CD4-positive, alpha-beta T cell treated with Interferon alpha-2 for 1 hour (primary cell): ENCODE measurements around the gene LRFN2.

ENCODE experiments used
- DNase-seq, 2 donors: peaks; one replicate each; pipeline ENCODE4 v3.0.0-alpha.2; 2020 to 2022

LRFN2 gene

DNA sequence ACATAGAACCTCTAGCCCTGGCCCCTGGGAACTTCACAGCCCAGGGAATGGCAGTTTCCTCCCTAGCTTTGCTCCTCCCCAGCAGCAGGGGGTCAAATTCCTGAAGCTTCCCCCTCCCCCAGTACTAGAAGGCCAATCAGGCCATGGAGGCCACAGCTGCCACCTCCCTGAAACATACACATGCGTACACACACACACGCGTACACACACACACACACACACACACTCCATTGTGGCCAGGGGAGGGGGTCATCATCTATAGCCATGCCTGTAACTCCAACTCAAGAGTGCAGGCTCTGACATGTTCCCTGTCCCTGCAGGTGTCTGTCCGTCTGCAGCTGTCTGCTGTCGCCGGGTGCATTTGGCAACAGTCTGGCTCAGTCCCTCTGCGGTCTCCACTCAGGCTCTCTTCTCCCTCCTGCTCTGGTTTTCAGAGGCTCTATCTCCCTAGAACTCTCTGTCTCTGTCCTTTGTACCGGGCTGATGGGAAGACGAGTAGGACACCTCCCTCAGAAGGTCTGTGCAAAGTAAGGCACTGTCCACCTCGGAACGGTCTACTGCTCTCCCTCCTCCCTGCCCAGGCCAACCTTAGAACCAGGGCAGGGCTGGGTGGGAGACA is 1.4 kb downstream of the LRFN2 start:
- no peak for DNase-seq

- DNase-seq: no peak
Measured at GRCh38 chr6:40585223-40585622, 1.9 kb downstream of the LRFN2 start.

DNA sequence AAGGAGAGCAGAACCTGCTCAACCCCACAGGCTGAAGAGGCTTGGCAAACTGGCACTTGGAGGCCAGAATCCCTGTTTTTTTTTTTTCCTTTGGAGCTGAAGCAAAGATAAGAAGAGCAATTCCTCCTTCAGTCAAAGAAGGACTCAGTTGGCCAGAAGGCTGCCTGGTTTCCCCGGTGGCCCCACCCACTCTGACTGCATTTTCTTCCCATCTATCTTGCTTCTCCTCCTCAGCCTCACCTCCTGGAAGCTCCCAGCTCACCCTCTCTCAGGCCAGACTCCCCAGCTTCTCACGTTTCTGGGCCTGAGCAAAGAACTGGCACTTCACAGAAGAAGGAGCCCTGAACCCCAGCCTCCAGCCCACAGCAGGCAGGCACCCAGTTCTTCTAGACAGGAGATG is 2.4 kb downstream of the LRFN2 start:
- no peak for DNase-seq

- DNase-seq: no peak
Measured at GRCh38 chr6:40583709-40584108, 3.5 kb downstream of the LRFN2 start.

DNA sequence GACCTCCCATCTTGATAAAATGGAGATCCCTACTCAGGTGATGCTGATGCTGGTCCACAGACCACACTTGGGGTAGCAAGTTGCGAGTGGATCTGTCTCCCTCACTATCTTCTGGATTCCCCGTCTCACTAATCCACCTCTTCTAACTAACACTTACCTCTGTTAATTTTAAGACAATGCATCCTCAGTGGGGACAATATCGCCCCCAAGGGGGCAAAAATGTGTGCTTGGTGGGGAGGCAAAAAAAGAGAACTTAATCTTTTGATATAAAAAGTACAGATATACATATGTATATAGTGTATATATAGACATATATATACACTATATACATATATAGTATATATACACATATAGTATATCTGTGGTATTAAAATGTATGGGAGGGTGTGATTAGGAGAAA is 4.3 kb downstream of the LRFN2 start:
- peak in 1 of 2 donors; percentile 14 for DNase-seq

- DNase-seq: no peak
Measured at GRCh38 chr6:40579101-40579500, 8.1 kb downstream of the LRFN2 start.

GRCh38 chr6:40577672-40578071 is 9.5 kb downstream of the LRFN2 start:
- DNase-seq: no peak

DNA sequence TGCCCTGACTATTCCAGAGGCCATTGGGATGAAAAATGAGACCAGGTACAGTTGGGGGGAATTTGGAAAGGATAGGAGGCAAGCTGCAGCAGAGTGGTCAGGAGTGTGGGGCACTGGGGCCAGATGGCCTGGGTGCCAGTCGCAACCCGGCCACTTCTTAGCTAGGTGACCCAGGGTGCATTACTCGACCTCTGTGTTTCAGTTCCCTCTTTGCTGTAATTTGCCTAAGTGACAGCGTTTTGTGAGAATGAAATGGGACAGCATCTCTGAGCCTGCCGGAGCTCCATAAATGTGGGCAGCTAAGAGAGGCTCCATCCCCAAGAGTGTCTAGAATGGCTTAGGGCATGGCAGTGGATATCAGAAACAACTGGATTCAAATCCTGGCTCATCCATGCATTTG is 13.9 kb downstream of the LRFN2 start:
- DNase-seq: no peak

GRCh38 chr6:40569162-40569910 is 17.8 kb downstream of the LRFN2 start:
- no peak for DNase-seq

DNA sequence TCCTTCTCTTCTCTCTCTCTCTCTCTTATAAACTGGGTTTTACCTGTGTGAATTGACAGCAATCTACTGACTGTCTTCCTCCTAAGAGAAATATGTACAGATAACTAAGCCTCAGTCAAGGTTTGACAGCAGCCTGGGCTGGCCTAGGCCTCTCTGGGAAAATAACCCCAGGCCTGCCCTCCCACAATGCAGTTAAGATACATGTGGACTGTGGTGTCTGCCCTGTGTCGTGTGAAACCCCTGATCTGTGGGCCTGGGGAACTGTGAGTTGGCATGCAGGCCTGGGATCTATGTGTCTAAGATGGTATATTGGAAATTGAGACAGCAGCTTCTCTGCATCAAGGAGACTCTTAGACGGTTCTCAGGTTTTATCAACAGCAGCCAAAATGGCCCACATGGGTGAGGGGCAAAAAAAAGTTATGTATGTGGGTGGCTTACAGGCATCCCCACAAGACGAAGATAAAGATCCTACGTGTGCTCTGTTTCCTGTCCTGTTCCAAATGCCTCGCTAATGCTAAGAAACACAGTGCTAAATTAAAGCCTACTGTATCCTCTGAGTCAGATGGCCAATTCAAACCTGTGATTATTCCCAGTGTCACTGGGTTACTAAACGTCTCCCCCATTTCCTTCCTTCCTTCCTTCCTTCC is 19.0 kb downstream of the LRFN2 start:
- no peak for DNase-seq

DNA sequence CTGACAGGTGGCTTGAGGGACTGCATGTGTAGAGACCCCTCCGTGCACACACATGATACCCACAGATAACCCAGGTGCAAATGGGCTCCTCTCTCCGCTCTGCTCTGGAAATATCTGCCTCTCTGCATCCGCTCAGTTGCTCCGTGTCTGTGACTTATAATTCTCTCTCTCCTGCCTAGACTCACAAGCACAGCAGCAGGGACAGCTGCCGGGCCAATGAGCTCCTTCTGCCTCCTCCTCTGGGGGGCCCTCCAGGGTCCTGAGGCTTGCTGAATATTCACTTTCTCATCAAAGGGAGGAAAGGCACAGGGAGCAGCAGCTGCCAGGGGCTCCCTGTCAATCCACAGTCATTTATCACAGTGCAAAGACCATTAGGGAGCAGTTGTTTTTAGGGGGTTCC is 24.1 kb downstream of the LRFN2 start:
- no peak for DNase-seq

GRCh38 chr6:40559056-40559455 is 28.1 kb downstream of the LRFN2 start:
- DNase-seq: no peak

DNA sequence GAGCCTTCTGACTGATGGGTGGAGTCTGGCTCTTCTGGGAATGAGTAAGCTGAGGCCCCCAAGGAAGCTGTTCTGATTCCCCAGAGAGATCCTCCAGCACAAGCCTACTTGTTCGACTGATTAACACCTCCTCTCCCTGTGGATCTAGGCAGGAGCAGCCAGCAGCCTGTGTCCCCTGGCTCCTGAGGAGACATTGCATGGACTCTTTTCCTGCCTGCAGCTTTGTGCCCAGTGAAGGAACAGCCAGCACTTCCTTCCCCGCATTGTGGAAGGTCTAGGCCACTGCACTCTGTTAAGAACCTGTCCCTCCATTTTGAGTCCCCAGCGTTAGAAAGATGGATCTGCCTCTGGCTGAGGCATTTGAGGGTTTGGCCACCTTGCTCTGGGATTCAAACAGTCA is 29.1 kb downstream of the LRFN2 start:
- DNase-seq: no peak

DNA sequence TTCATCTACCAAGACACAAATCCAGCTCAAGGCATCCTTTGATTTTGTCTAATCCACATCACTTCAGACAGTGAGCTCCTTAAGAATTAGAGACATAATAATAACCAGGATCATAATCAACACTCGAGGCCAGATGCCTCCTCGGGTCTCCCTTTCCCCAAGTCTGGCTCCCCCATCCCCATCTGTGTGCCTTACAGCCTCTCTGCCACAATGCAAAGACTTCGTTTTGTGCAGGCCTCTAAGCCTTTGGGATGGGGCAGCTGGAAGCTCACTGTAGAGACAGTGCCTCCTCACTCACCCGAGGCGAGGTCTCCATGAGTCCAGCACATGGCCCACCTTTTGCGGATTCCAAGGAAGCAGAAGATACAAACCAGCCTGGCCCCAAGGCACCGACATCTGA is 30.3 kb downstream of the LRFN2 start:
- DNase-seq: no peak

- DNase-seq: no peak
Measured at GRCh38 chr6:40556023-40556422, 31.1 kb downstream of the LRFN2 start.

- DNase-seq: no peak
Measured at GRCh38 chr6:40555092-40555491, 32.1 kb downstream of the LRFN2 start.

DNA sequence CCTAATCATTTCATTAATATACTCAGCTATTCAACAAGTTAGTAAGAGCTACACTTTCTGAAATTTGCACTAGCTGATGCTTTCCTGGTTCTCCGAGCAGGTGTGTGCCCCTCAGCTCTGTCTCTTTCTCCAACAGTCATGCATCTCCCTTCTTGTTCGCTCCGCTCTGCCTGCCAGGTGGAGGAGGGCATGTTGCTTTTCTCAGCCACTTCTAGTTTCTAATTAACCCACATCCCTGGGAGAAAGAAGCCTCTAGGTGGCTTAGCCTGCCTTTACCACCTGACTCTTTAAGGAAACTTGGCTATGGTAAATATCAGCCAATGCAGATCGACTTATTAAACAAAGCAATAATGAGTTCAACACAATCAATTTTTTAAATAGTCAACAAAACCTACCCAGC is 34.2 kb downstream of the LRFN2 start:
- DNase-seq: no peak

GRCh38 chr6:40551966-40552505 is 35.1 kb downstream of the LRFN2 start:
- no peak for DNase-seq

DNA sequence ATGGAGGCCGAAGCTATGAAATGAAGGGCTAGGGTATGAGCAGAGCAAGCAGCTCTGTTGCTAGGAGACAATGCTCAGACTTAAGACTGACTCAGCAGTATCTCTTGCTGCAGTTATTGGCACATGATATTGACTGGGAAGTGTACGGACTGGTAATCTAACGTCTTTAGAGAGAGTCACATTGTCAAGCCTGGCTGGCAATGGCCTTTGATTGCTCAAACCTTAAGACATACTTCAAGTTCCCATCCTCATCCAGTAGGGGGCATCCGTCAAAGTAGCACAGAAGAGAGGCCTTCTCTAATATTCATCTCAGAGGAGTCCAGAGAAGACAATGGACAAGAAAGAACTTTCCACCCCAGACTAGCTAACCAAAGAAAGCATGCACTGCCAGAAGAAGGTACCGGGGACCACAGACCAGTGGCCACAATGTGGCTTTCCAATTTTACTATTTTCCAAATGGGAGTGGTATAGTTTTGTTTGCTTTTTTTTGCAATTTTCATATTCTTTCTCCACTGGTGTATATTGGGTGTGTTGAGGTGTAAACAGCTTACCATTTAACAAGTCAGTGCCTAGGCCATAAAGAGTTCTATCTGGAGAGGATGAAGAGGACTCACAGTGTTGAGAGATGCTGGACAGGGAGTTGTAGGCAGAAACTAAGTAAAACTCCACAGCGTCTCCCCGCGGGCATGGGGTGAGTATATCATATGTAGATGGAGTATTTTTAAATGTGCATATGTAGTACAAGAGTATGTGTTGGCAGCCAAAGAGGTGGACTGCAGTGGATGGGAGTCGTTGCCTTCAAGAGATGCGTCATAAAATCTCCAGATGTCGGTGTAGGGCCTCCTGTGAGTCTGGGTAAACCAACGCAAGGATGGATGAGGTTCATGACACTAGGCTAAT is 36.7 kb downstream of the LRFN2 start:
- peak in 1 of 2 donors; percentile 34 for DNase-seq

DNA sequence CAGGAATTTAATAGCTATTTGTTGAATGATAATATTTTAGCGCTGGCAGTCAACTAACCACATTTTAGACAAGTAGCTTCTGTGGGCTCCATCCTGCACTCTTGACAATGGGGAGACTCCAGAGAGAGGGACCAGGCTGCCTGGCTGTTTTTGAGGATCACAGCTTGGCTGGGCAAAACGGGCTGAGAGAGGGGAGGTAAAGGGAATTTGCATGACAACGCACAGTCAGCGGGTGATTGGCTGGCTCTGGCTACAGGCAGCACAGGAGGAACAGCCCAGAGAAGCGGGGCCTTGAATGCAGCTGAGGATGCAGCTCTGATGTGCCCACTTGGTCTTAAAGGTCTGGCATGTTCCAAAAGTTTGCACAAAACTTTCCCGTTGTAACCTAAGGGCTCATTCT is 41.2 kb downstream of the LRFN2 start:
- DNase-seq: no peak

- DNase-seq: no peak
Measured at GRCh38 chr6:40543776-40544175, 43.4 kb downstream of the LRFN2 start.

DNA sequence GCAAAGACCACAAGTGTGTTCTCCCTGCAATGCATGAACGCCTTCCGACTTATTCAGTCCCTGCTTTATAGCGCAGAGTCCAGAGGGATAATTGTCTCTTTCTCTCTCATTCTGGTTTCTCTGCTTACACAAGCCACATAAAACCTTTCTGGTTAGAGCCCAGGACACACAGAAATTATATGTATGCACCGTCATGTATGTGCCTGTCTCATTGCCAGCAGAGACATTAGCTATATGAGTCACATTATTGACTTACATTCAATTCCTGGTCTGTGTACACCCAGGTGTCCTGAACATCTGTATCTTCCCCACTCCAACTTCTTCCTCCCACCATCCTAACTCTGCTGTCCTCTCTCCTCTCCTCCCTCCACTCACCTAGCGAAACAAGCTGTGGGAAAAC is 44.0 kb downstream of the LRFN2 start:
- no peak for DNase-seq

DNA sequence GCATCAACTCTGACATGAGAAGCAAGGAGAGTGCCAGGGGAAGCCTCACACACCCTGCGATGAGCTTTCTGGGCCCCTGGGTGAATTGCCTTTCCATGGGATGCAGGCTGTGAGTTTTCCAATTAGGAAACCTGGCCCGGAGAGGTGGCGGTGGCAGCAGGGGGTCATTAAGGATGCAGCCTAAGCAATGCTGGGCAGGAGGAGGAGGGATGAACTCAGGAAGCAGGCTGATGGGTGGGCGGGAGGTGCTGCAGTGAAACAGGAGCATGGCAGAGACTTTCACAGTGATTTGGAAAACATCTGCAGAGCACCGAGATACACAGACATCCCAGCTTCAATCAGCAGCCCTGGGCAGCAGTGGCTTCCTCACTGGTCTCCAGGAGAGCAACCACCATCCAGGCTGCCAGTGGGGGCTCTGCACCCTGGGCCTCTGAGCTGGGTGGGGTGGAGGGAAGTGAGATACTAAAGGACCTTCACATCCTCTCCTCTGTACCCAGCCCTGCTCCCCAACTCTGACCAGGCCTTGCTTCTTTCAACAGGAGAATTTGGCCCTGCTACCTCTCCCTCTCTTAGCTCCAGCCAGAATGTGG is 44.9 kb downstream of the LRFN2 start:
- DNase-seq: no peak
